Glomerular endothelial cell (primary cell): ENCODE measurements around the gene ADAMTSL1. TPM values are rescaled to one million over a fixed set of nuclear protein-coding genes. Genes with fewer than 3 reads are reported as not detected.
"Not testable (repeated sequence)": the region's sequence is repeated elsewhere in the genome, so short reads cannot be mapped to it uniquely, and the experiment has no call there.

ENCODE experiments used
- DNase-seq: peaks from one replicate; pipeline ENCODE4 v3.0.0-alpha.2; 2011; ENCODE audit warnings: low read depth, low spot score; ENCODE audit errors: extremely low read depth
- total RNA-seq: library from RNA; depleted of rRNA; stranded (reverse); fragments of >200 nt; gene quantifications from 2 replicates; pipeline ENCODE4 v1.2.3, GENCODE V29; 2015

Gene ADAMTSL1
- total RNA-seq, 1 donor from 2014 or later, result 17.2 TPM

- no peak for DNase-seq
Observed at GRCh38 chr9:18922161-18922885, 448.4 kb downstream of the ADAMTSL1 start.

- no peak for DNase-seq
Observed at GRCh38 chr9:18923167-18923566, 449.2 kb downstream of the ADAMTSL1 start.

- DNase-seq, result no peak
Observed at GRCh38 chr9:18923671-18924430, 449.9 kb downstream of the ADAMTSL1 start.

GRCh38 chr9:18925880-18926279 is 451.9 kb downstream of the ADAMTSL1 start:
- no peak for DNase-seq

- no peak for DNase-seq
Observed at GRCh38 chr9:18926513-18926912, 452.6 kb downstream of the ADAMTSL1 start.

GRCh38 chr9:18928711-18929110 is 454.8 kb downstream of the ADAMTSL1 start:
- no peak for DNase-seq

GRCh38 chr9:18930611-18931010 is 456.7 kb downstream of the ADAMTSL1 start:
- not testable (repeated sequence) for DNase-seq

GRCh38 chr9:18935541-18935940 is 461.6 kb downstream of the ADAMTSL1 start:
- no peak for DNase-seq

- no peak for DNase-seq
Observed at GRCh38 chr9:18936094-18936871, 462.3 kb downstream of the ADAMTSL1 start.

GRCh38 chr9:18939943-18940342 is 466.0 kb downstream of the ADAMTSL1 start:
- no peak for DNase-seq

GRCh38 chr9:18941060-18941740 is 467.2 kb downstream of the ADAMTSL1 start:
- no peak for DNase-seq

GRCh38 chr9:18942801-18943200 is 468.8 kb downstream of the ADAMTSL1 start:
- no peak for DNase-seq

GRCh38 chr9:18947892-18948339 is 474.0 kb downstream of the ADAMTSL1 start:
- no peak for DNase-seq

- DNase-seq, result no peak
Observed at GRCh38 chr9:18951936-18952335, 478.0 kb downstream of the ADAMTSL1 start.

- DNase-seq, result no peak
Observed at GRCh38 chr9:18955626-18956025, 481.7 kb downstream of the ADAMTSL1 start.
